SK-N-SH (cell line): ENCODE data around the gene MYO3A. TPM values are rescaled to one million over a fixed set of nuclear protein-coding genes. Genes with fewer than 3 reads are reported as not detected.

ENCODE experiments used
- CTCF ChIA-PET: fragments of 300-600, 350-600 bp; formaldehyde crosslinking; extraction: SDS; loops from one replicate; lab custom pipeline; 2021; lab: Yijun Ruan, JAX
- POLR2A ChIA-PET: fragments of 350-600 bp; sonication (Branson Sonifier 250); formaldehyde crosslinking; extraction: SDS; loops from one replicate; lab custom pipeline; 2020; ENCODE audit warnings: antibody characterized with exemption, inconsistent platforms; lab: Yijun Ruan, JAX
- DNase-seq: peaks from one replicate; pipeline ENCODE4 v3.0.0; 2012
- H2AFZ ChIP-seq: fragments of 200-600 bp; sonication (generic); 2 replicates; pipeline ENCODE4 v1.8.1; 2016; ENCODE audit warnings: antibody characterized with exemption, mild to moderate bottlenecking, low read depth
- H3F3A ChIP-seq: fragments of 200-600 bp; sonication (generic); replicated peaks from 2 replicates; pipeline ENCODE3; 2016; ENCODE audit warnings: antibody characterized with exemption, mild to moderate bottlenecking; ENCODE audit not compliant: insufficient read depth
- H3K27ac ChIP-seq, 2 experiments: fragments of 200-500 bp in 1 of 2; fragments of 200-600 bp in 1 of 2; sonication (Bioruptor generic) in 1 of 2; sonication (generic), shearing (Covaris generic) in 1 of 2; 2 replicates each; pipeline versions ENCODE4 v1.5.1 to v1.6.1; 2014 to 2016; ENCODE audit warnings: low read depth in 2 of 2, inconsistent platforms in 1 of 2, low read length in 1 of 2, mild to moderate bottlenecking in 1 of 2, mixed read lengths in 1 of 2
- H3K27me3 ChIP-seq: fragments of 200-600 bp; sonication (generic), shearing (Covaris generic); 2 replicates; pipeline ENCODE4 v1.6.1; 2016; ENCODE audit warnings: mixed run types; ENCODE audit not compliant: insufficient read depth
- H3K36me3 ChIP-seq, 2 experiments: fragments of 200-500 bp in 1 of 2; fragments of 200-600 bp in 1 of 2; sonication (Bioruptor generic) in 1 of 2; sonication (generic) in 1 of 2; replicated peaks in 1 of 2; 2 replicates each; pipeline versions ENCODE3 to v1.5.1; 2014 to 2016; ENCODE audit warnings: low read length in 1 of 2, mild to moderate bottlenecking in 1 of 2; ENCODE audit not compliant: insufficient read depth in 2 of 2, control insufficient read depth in 1 of 2
- H3K4me1 ChIP-seq, 2 experiments: fragments of 200-500 bp in 1 of 2; fragments of 200-600 bp in 1 of 2; sonication (Bioruptor generic) in 1 of 2; sonication (generic), shearing (Covaris generic) in 1 of 2; 2 replicates each; pipeline versions ENCODE4 v1.5.1 to v1.6.1; 2014 to 2016; ENCODE audit warnings: low read depth in 1 of 2, low read length in 1 of 2, mixed run types in 1 of 2; ENCODE audit not compliant: insufficient read depth in 2 of 2, control insufficient read depth in 1 of 2
- H3K4me2 ChIP-seq: fragments of 200-600 bp; sonication (generic), shearing (Covaris generic); 2 replicates; pipeline ENCODE4 v1.6.1; 2017; ENCODE audit warnings: mixed run types
- H3K4me3 ChIP-seq, 2 experiments: fragments of 200-500 bp in 1 of 2; fragments of 200-600 bp in 1 of 2; sonication (Bioruptor generic) in 1 of 2; sonication (generic), shearing (Covaris generic) in 1 of 2; 2 replicates each; pipeline versions ENCODE4 v1.5.1 to v1.8.1; 2014 to 2016; ENCODE audit warnings: low read depth in 2 of 2, inconsistent platforms in 1 of 2, low read length in 1 of 2, mild to moderate bottlenecking in 1 of 2, mixed read lengths in 1 of 2, moderate library complexity in 1 of 2
- H3K79me2 ChIP-seq: fragments of 200-600 bp; sonication (generic); 2 replicates; pipeline ENCODE4 v1.8.1; 2017; ENCODE audit warnings: mild to moderate bottlenecking; ENCODE audit not compliant: insufficient read depth
- H3K9ac ChIP-seq: fragments of 200-600 bp; sonication (generic); 2 replicates; pipeline ENCODE4 v1.6.1; 2017; ENCODE audit warnings: mixed run types
- H3K9me2 ChIP-seq: fragments of 200-600 bp; sonication (generic); 2 replicates; pipeline ENCODE4 v1.6.1; 2017; ENCODE audit warnings: mixed run types
- H3K9me3 ChIP-seq: fragments of 200-600 bp; sonication (generic); 2 replicates; pipeline ENCODE4 v1.6.1; 2017; ENCODE audit warnings: mixed run types, mild to moderate bottlenecking, moderate library complexity
- H4K20me1 ChIP-seq: fragments of 200-600 bp; sonication (generic); 2 replicates; pipeline ENCODE4 v1.6.1; 2017; ENCODE audit warnings: mild to moderate bottlenecking, mixed run types; ENCODE audit not compliant: insufficient read depth
- CTCF ChIP-seq: fragments of 200-600 bp; sonication (generic); IDR thresholded peaks from 2 replicates; pipeline ENCODE4 v1.6.1; 2017; ENCODE audit warnings: antibody characterized with exemption, mild to moderate bottlenecking, moderate library complexity
- FOXJ3 ChIP-seq: sonication (generic); formaldehyde crosslinking; IDR thresholded peaks from 2 replicates; pipeline ENCODE4 v1.5.1; 2020; ENCODE audit warnings: mild to moderate bottlenecking, missing genetic modification reagents
- RAD21 ChIP-seq: IDR thresholded peaks from 2 replicates; pipeline ENCODE4 v1.6.1; 2012; ENCODE audit warnings: mild to moderate bottlenecking, low read length
- SIN3A ChIP-seq: IDR thresholded peaks from 2 replicates; pipeline ENCODE4 v1.6.1; 2012; ENCODE audit warnings: low read depth, mild to moderate bottlenecking, low read length, moderate library complexity, borderline replicate concordance
- USF2 ChIP-seq: fragments of 150-350 bp; IDR thresholded peaks from 2 replicates; pipeline ENCODE4 v1.6.1; 2017; ENCODE audit warnings: antibody characterized with exemption, low read length, low read depth, borderline replicate concordance
- ZBTB33 ChIP-seq: IDR thresholded peaks from 2 replicates; pipeline ENCODE4 v1.4.0; 2012; ENCODE audit warnings: low read depth, borderline replicate concordance
- WGBS: methylation state at CpG from one replicate; pipeline ENCODE4 v1.1.6; 2017; ENCODE audit warnings: low lambda C conversion rate; 5-methylcytosine and 5-hydroxymethylcytosine counted together
- polyA plus RNA-seq, 3 experiments: library from polyadenylated mRNA; depleted of rRNA; stranded (reverse); fragments of >200 nt; gene quantifications; 2 replicates each; pipeline ENCODE4 v1.2.3, GENCODE V29; 2012

The MYO3A gene
- polyA plus RNA-seq, 1 of the 3 experiments (the other 2 are of a cell fraction) = not detected

GRCh38 chr10:26177341-26177740, 243.3 kb downstream of the MYO3A start (continued):
- no peak for TF ChIP-seq RAD21

- H3K9ac ChIP-seq = no peak overlapping the region
- WGBS = 7% methylated on average over 5 of the region's 5 CpGs
- POLR2A ChIA-PET = no interaction called here
Observed at GRCh38 chr10:26194275-26194674, 260.2 kb downstream of the MYO3A start.

More at GRCh38 chr10:26194275-26194674, 260.2 kb downstream of the MYO3A start:
- Histone ChIP-seq H3K79me2 (no peaks in the 10 kb centered on the region), H3K27me3 (no peaks in the 10 kb centered on the region), H2AFZ (no peak overlapping the region), H3K4me1 (no peaks in the 10 kb centered on the region), H3F3A (no peaks in the 10 kb centered on the region), H4K20me1 (no peaks in the 10 kb centered on the region), H3K36me3 (no peaks in the 10 kb centered on the region), H3K9me3 (no peaks in the 10 kb centered on the region)
- CTCF ChIA-PET = no interaction called here
- TF ChIP-seq USF2 (no peak), SIN3A (no peak), ZBTB33 (no peak), CTCF (no peak), FOXJ3 (CRISPR knock-in tag) (no peak)
- TF ChIP-seq, all 33 proteins: peak for 0
- no peak overlapping the region for H3K27ac ChIP-seq
- no peak overlapping the region for H3K4me3 ChIP-seq
- no peak for DNase-seq
- H3K9me2 ChIP-seq = no peaks in the 10 kb centered on the region
- H3K4me2 ChIP-seq = no peak overlapping the region
